Adrenal gland (tissue), 12 donors: ENCODE data around the gene LIMD2. TPM values are rescaled to one million over a fixed set of nuclear protein-coding genes. Genes with fewer than 3 reads are reported as not detected.
A peak's percentile ranks its signal among the peaks of the same experiment; 100 is the strongest.

Source experiments
- DNase-seq, 7 donors: peaks; one replicate each; pipeline ENCODE4 v3.0.0-alpha.2; 2019 to 2020
- H3K27ac ChIP-seq, 5 donors: fragments of 200-600 bp; sonication (generic) in 4 of 5; 1 replicate in 3 of 5; 2 replicates in 2 of 5; pipeline versions ENCODE4 v1.5.1 to v1.8.0; 2016 to 2020; ENCODE audit warnings: mild to moderate bottlenecking in 1 of 5
- H3K27me3 ChIP-seq: fragments of 200-600 bp; 2 replicates; pipeline ENCODE4 v1.8.0; 2021
- H3K36me3 ChIP-seq, 2 donors: fragments of 200-600 bp; replicated peaks in 1 of 2; 1 replicate in 1 of 2; 2 replicates in 1 of 2; pipeline versions ENCODE4 v1.5.1 to v1.8.0; 2018 to 2022
- H3K4me1 ChIP-seq, 2 donors: fragments of 200-600 bp; replicated peaks in 1 of 2; 1 replicate in 1 of 2; 2 replicates in 1 of 2; pipeline versions ENCODE4 v1.5.1 to v1.8.0; 2018 to 2021
- H3K4me3 ChIP-seq, 4 donors: fragments of 200-600 bp; sonication (generic) in 3 of 4; one replicate each; pipeline ENCODE4 v1.5.1; 2016 to 2018
- H3K9me3 ChIP-seq, 3 donors: fragments of 200-600 bp; sonication (generic) in 1 of 3; replicated peaks in 1 of 3; 1 replicate in 2 of 3; 2 replicates in 1 of 3; pipeline versions ENCODE4 v1.5.1 to v1.8.0; 2016 to 2021
- POLR2A ChIP-seq, 2 donors: fragments of 450-650 bp; IDR thresholded peaks; one replicate each; pipeline ENCODE4 v1.6.1; 2017; ENCODE audit warnings: antibody characterized with exemption in 2 of 2, mild to moderate bottlenecking in 2 of 2, moderate library complexity in 1 of 2
- WGBS, 4 donors: extraction: QIAGEN DNeasy Blood & Tissue Kit in 2 of 4; methylation state at CpG; one replicate each; pipeline versions ENCODE4 v1.1.5 to v1.1.7; 2013 to 2017; 5-methylcytosine and 5-hydroxymethylcytosine counted together
- intact Hi-C, 2 donors: fragments of 100-400 bp; cut with DNase I; formaldehyde crosslinking; loops; one replicate each; pipeline versions ENCODE4 v1.14.1 to v1.15.0; 2022 to 2023
- polyA plus RNA-seq, 3 donors: library from polyadenylated mRNA; stranded (reverse); fragments of 200-250 nt in 2 of 3; fragments of 350-450 nt in 1 of 3; fragmentation: Illumina TruSeq in 1 of 3; extraction: RNeasy Lipid Tissue Mini Kit (QIAGEN cat#74804) in 1 of 3; gene quantifications; one replicate each; pipeline ENCODE4 v1.2.3, GENCODE V29; 2013 to 2014
- total RNA-seq, 9 donors: library from RNA; depleted of rRNA in 4 of 9; stranded (reverse); fragments of >200 nt in 4 of 9; fragments of 120-200 nt in 1 of 9; fragmentation: NEBNext Ultra II Directional in 1 of 9; extraction: Animal tissue kit (Norgen Biotek cat#: 25700) in 1 of 9; gene quantifications; one replicate each; pipeline versions ENCODE4 v1.1.0 to v1.2.4, GENCODE V29; 2013 to 2023
- TF ChIP-seq, protein P1 (sequence below), 6 experiments: fragments of 450-650 bp in 4 of 6; fragments of 200-600 bp in 2 of 6; sonication (generic) in 1 of 6; IDR thresholded peaks; 1 replicate in 5 of 6; 2 replicates in 1 of 6; pipeline versions ENCODE4 v1.5.1 to v1.8.0; 2016 to 2021; ENCODE audit warnings: antibody characterized with exemption in 6 of 6, mild to moderate bottlenecking in 2 of 6, moderate library complexity in 1 of 6
- donor health status: healthy with polysubstance abuse.
- donor health status: Bipolar disorder and iron deficiency.
- donor health status: DM: yes; HTN: yes; CAD: no.
- donor health status: DM: no; HTN: no; CAD: no.
- donor health status: DM: no; HTN: no; CAD: no.
- donor health status: DM: yes; HTN: yes; CAD: no.

LIMD2 gene
- total and polyA plus RNA-seq, 12 donors = 2.5 to 76.3 (median 12.0) TPM

DNA sequence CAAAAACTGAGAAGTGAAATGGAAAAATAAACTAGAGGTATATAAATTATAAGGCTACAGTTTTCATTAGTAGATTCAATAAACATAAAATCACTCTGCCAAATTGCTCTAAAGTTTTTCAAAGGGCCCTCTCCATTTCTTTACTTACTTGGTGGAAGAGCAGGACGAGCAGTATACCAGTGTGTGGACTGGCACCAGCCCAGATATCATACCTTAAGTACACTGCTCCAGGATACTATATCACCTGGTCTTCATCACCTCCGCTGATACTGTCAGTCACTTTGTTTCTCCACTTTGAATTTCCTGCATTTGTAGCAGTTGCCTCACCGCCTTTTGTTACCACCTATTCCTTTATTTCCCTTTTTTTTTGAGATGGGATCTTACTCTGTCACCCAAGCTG, 40.1 kb downstream of the LIMD2 start:
- intact Hi-C loops = no loop called here
- Histone ChIP-seq H3K4me3 (no peak overlapping the region), H3K36me3 (peaks cover 0 to 49% of the 10 kb centered on the region in 2 donors), H3K27me3 (no peaks in the 10 kb centered on the region), H3K9me3 (no peaks in the 10 kb centered on the region), H3K27ac (no peak overlapping the region), H3K4me1 (no peaks in the 10 kb centered on the region)
- TF ChIP-seq, protein P1, sequence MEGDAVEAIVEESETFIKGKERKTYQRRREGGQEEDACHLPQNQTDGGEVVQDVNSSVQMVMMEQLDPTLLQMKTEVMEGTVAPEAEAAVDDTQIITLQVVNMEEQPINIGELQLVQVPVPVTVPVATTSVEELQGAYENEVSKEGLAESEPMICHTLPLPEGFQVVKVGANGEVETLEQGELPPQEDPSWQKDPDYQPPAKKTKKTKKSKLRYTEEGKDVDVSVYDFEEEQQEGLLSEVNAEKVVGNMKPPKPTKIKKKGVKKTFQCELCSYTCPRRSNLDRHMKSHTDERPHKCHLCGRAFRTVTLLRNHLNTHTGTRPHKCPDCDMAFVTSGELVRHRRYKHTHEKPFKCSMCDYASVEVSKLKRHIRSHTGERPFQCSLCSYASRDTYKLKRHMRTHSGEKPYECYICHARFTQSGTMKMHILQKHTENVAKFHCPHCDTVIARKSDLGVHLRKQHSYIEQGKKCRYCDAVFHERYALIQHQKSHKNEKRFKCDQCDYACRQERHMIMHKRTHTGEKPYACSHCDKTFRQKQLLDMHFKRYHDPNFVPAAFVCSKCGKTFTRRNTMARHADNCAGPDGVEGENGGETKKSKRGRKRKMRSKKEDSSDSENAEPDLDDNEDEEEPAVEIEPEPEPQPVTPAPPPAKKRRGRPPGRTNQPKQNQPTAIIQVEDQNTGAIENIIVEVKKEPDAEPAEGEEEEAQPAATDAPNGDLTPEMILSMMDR (IDR thresholded peaks at IDR 0.05) = no peak
- TF ChIP-seq POLR2A (IDR thresholded peaks at IDR 0.05) = no peak
- no peak for DNase-seq
- WGBS, 4 donors = 92 to 96% (median 94%) methylated on average over 3 of the region's 3 CpGs

DNA sequence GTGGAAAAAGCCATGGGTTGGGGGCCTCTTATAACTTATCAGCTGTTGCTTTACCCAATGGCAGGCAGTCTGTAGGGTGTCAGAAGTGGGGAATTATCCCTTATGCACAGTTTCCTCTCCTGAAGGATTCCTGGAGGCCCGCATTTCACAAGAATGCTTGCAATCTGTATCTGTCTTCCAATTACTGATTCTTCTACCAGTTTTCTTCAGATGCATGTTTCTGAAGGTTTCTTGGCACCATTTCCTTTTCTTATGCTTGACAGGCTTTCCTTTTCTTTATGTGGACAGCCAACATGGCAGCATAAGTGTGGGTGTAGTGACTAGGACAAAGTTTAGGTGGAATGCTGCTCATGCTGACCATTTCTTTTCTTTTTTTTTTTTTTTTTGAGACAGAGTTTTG, 41.6 kb downstream of the LIMD2 start:
- 86 to 97% (median 92%) methylated on average over 1 of the region's 1 CpG for WGBS, 4 donors
- Histone ChIP-seq H3K36me3 (peaks cover 0 to 45% of the 10 kb centered on the region in 2 donors), H3K4me1 (no peaks in the 10 kb centered on the region), H3K27ac (no peak overlapping the region), H3K27me3 (no peaks in the 10 kb centered on the region), H3K4me3 (no peak overlapping the region), H3K9me3 (no peaks in the 10 kb centered on the region)
- no peak for TF ChIP-seq POLR2A (IDR thresholded peaks at IDR 0.05)
- TF ChIP-seq, protein P1 (IDR thresholded peaks at IDR 0.05) = no peak
- intact Hi-C loops = no loop called here
- no peak for DNase-seq

DNA sequence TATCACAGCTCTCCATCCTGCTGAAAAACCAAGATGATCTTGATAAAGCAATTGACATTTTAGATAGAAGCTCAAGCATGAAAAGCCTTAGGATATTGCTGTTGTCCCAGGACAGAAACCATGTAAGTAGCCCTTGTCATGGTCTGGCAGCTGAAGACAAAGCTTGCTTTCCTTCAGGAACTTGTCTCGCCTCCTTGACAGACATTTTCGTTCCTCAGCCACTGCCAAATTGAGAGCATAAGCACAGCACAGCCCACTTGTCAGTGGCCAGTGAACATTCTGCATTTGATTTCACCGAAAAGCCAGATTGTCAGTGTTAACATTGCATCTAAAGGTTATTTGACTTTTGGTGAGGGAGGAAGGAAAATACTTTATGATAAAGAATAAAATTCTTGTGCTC, 42.1 kb downstream of the LIMD2 start:
- peaks cover 0 to 45% of the 10 kb centered on the region in 2 donors for H3K36me3 ChIP-seq
- 85 to 96% (median 91%) methylated on average over 3 of the region's 3 CpGs for WGBS, 4 donors

DNA sequence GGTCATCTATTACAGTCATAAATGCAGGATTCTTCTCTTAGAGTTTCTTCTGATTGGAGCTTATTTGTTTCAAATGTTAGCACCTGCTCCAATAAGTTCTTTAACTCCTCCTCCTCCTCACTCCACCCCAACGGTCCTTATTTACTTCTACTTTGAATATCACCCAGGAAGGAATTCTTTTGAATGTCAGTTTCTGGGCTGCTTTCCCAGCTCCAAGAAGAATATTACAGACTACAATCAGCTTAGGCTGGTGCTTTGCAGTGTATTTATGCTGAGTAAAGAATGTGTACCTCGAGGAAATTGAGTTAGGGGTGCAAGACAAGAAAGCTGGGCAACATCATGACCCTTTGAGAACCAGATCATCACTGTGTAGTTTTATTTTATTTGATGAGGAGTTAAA, 46.9 kb downstream of the LIMD2 start:
- Histone ChIP-seq H3K36me3 (peaks cover 0 to 17% of the 10 kb centered on the region in 2 donors), H3K9me3 (no peaks in the 10 kb centered on the region), H3K27me3 (no peaks in the 10 kb centered on the region), H3K4me3 (no peak overlapping the region), H3K27ac (peak overlapping the region in 1 of 5 donors; percentile 6), H3K4me1 (no peaks in the 10 kb centered on the region)
- 15 to 37% (median 30%) methylated on average over 2 of the region's 2 CpGs for WGBS, 4 donors
- TF ChIP-seq, protein P1 (IDR thresholded peaks at IDR 0.05) = no peak
- no peak for TF ChIP-seq POLR2A (IDR thresholded peaks at IDR 0.05)
- intact Hi-C loops = no loop called here
- DNase-seq = no peak

More for the DNA sequence above, 42.1 kb downstream of the LIMD2 start:
- Histone ChIP-seq H3K27me3 (no peaks in the 10 kb centered on the region), H3K27ac (no peak overlapping the region), H3K4me3 (no peak overlapping the region), H3K4me1 (no peaks in the 10 kb centered on the region), H3K9me3 (no peaks in the 10 kb centered on the region)
- no peak for DNase-seq
- TF ChIP-seq POLR2A (IDR thresholded peaks at IDR 0.05) = no peak
- TF ChIP-seq, protein P1 (IDR thresholded peaks at IDR 0.05) = no peak
- intact Hi-C loops = no loop called here
